Measurements from ENCODE around the gene EVL.
"Not testable (repeated sequence)": the region's sequence is repeated elsewhere in the genome, so short reads cannot be mapped to it uniquely, and the experiment has no call there.

EVL gene

GRCh38 chr14:100039903-100040302 lies 25.3 kb upstream of the EVL start:
- no peak for DNase-seq

GRCh38 chr14:100041271-100041670 lies 24.0 kb upstream of the EVL start:
- DNase-seq = no peak

DNA sequence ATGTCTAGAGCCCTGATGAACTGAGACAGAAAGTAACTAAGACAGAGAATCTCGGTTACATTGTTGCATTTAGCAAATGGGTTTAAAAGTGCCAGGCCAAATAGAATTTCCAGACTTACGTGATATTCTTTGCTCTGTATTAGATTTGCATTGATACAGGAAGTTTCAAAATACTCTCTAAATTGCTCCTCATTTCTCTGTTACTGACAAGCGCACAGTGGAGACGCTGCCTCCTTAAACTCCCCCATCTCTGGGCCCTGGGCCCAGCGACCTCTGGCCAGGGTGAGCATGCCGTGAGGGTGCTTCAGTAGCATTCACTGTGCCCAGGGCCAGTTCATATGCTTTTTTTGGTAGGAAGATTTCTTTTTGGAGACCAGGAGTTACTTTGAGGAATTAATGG lies 22.9 kb upstream of the EVL start:
- DNase-seq = no peak

DNA sequence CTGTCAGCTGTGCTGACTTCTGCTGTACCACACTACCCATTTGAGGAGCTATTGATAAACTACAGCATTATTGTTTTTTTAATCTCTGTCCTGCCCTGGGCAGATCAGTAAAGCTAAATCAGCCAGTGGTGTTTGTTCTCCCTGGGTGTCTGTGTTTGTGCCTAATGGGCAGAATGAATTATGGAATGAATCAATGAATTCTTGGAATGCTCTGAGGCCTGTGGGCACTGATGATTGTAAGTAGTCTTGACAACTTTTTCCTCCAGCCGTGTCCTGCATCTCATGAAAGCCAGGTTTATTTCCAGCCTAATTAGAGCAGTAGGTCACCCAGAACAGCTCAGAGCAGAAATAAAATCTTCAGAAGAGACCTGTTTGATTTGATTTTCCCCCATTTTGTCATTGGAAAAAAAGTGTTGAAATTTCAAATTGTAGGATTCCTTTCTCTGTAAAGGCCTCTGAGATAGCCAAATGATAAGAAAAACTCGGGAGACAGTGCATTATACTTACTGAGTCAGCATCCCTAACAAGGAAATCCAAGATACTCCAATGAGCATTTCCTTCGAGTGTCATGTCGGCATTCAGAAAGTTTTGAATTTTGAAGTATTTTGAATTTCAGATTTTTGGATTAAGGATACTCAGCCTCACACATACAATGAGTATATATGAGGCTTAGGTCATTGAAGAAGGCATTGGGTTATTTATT lies 19.4 kb upstream of the EVL start:
- DNase-seq = no peak

DNA sequence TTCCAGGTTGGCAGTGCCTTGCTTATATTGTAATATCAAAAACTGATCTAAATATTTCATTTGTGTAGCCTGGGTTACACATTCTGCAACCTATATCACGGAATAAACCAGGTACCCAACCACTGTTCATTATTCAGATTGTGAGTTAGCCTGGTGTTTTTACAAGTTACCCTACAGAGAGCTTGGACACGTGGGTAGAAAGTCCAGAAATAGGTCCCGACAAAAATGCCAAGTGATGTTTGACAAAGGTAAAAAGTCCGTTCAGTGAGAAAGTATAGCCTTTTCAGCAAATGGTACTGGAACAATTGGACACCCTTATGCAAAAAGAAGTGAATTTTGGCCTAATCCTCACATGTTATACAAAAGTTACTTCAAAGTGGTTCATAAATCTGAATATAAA lies 17.6 kb upstream of the EVL start:
- no peak for DNase-seq

GRCh38 chr14:100048786-100049185 lies 16.4 kb upstream of the EVL start:
- no peak for DNase-seq

GRCh38 chr14:100049220-100049619 lies 16.0 kb upstream of the EVL start:
- DNase-seq = no peak

DNA sequence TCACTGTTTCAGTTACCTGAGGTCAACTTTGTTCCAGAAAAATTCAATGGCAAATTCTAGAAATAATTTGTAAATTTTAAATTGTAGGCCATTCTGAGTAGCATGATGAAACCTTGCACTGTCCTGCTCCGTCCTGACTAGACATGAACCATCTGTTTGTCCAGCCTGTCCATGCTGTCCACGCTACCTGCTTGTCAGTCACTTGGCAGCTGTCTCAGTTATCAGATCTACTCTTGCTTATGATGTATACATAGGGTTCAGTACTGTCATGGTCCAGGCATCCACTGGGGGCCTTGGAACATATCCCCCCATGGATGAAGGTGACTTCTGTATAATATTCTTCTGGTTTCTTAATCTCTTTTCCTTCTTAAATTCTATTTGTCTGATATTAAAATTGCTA lies 14.1 kb upstream of the EVL start:
- no peak for DNase-seq

- DNase-seq = no peak
Measured at GRCh38 chr14:100051543-100051942, 13.7 kb upstream of the EVL start.

DNA sequence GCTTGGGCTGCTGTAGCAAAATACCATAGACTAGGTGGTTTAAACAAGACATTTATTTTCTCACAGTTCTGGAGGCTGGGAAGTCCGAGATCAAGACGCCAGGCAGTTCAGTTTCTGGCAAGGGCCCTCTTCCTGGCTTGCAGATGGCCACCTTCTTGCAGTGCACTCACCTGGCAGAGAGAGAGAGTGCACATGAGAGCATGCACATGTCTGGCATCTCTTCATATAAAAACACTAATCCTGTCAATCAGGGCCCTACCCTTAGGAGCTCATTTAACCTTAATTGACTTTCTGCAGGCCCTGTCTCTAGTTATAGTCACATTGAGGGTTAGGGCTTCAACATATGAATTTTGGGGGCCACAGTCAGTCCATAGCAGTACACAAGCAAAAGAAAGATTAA lies 12.4 kb upstream of the EVL start:
- no peak for DNase-seq

DNA sequence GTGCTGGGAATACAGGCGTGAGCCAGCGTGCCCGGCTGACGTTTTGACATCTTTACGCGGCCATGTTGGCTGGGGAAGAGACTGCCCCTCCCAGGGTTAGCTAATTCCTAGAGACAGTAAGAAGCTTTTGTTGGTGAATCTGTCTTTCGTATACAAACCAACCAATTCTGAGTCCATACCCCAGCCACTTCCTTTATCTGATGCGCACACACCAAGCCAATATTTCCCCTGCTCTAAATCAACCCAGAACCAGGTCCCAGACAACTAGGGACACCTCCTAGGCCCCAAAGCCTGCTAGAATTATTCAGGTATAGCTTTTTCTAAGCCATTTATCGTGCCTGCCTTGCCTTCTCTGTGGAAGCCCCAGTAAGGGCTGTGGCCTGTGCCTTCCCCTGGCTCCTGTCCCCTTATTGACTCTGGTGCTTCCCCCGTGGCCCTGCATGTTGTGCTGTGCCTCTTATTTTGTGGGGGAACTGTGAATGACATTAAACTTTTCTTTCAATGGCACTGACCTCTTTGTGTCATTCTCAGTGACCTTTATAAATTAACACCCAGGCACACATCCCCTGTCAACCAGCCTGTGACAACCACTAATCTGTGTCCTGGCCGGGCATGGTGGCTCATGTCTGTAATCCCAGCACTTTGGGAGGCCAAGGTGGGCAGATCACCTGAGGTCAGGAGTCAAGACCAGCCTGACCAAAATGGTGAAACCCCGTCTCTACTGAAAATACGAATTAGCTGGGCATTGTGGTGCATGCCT lies 10.7 kb upstream of the EVL start:
- DNase-seq = no peak

GRCh38 chr14:100056431-100056830 lies 8.8 kb upstream of the EVL start:
- DNase-seq = no peak

- DNase-seq = no peak
Measured at GRCh38 chr14:100056964-100057795, 8.0 kb upstream of the EVL start.

DNA sequence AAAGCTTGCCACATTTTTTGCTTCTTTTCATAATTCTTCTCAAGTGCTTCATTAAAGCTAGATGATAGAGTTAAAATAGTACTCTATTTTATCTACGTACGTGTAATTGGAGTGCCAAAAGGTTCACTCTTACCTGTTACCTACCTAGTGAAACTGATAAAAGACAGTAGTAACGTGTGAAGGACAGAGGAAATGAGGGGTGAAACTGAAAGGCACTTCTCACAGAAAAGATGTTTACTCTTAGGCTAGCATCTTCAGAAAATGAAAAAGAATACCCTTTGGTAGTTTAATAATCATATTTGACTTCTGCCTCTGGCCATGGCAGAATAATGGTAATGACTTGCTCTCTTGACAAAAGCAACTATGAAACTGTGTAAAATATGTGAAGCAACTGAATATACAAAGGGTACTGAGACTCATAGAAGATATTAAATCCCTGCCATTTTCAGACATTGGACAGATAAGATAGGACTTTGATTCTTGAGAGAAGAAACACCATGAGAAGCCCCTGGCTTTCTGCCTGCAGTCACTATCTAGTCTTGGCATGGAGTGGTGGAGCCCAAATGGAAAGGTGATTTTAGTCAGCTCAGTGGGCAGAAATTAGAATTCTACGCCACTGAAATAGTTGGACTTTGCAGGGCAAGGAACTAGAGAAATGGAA lies 6.3 kb upstream of the EVL start:
- no peak for DNase-seq

DNA sequence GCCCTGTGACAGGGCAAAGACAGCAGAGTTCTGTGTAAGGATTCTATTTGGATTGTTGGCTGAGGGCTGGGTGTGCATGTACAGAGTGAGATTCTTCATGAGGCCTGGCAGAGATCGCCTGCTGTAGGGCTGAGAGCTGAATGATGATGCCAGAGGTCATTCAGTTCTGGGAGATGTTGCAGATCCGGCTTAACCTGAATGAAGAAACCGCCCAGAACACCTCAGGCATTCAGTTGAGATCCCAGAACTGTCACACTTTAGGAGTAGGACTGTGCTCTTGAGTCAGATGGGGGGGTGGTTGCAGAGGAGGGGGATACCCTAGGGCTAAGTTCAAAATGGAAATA lies 5.8 kb upstream of the EVL start:
- no peak for DNase-seq

DNA sequence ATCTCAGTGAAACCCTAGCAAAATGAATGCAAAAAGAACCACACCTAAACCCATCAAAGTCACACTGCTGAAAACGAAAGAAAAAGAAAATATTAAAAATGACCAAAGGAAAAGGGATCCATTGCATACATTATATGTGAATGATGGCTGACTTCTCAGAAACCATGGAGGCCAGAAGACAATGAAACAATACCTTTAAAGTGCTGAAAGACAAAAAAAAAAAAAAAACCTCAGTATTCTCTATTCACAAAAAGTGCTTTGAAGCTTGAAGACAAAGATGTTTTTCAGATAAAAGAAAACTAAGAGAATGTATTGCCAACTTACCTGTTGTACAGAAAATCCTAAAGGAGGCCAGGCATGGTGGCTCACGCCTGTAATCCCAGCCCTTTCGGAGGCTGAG lies 4.5 kb upstream of the EVL start:
- DNase-seq = no peak

DNA sequence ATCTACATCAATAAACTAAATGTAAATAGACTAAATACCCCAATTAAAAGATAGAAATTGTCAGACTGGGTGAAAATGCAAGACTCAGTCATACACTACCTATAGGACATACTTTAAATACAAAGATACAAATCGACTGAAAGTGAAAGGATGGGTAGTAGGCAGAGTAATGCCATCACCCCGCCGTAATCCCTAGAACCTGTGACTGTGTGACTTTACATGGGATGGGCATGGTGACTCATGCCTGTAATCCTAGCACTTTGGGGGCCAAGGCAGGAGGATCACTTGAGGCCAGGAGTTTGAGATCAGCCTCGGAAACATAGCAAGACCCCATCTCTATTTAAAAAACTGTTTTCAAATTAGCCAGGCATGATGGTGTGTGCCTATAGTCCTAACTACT lies 2.6 kb upstream of the EVL start:
- DNase-seq = peak in 1 of 2 experiments; percentile 37

GRCh38 chr14:100063314-100063941 lies 1.8 kb upstream of the EVL start:
- DNase-seq = no peak

- not testable (repeated sequence) for DNase-seq
Measured at GRCh38 chr14:100064335-100065092, 708 bp upstream of the EVL start.

- peak; percentile 70 to 72 for DNase-seq
Measured at GRCh38 chr14:100065942-100066574, 836 bp downstream of the EVL start.

GRCh38 chr14:100066962-100067361 lies 1.7 kb downstream of the EVL start:
- no peak for DNase-seq

GRCh38 chr14:100067481-100067880 lies 2.3 kb downstream of the EVL start:
- DNase-seq = no peak
